HG02884 (cell line): ENCODE results near the gene PANX1.
"Not testable (repeated sequence)": the region's sequence is repeated elsewhere in the genome, so short reads cannot be mapped to it uniquely, and the experiment has no call there.

Experiments used
- ATAC-seq: cut with Tn5 transposase; IDR thresholded peaks from one replicate; pipeline ENCODE4 v1.9.1; 2021; ENCODE audit warnings: mild to moderate bottlenecking, moderate library complexity; ENCODE audit not compliant: unreplicated experiment

The PANX1 gene

GRCh38 chr11:94128746-94129511 is at the start of gene PANX1:
Gene PANX1, plus strand, starts transcription at chr11:94128841. Its CDS starts 472 bp downstream, at chr11:94129313.
- ATAC-seq, result peak; percentile 77

- ATAC-seq, result no peak
Measured at GRCh38 chr11:94084164-94084563, 44.5 kb upstream of the PANX1 start.

GRCh38 chr11:94088906-94089305 is 39.7 kb upstream of the PANX1 start:
- ATAC-seq, result no peak

GRCh38 chr11:94089341-94089740 is 39.3 kb upstream of the PANX1 start:
- ATAC-seq, result no peak

GRCh38 chr11:94090401-94090800 is 38.2 kb upstream of the PANX1 start:
- no peak for ATAC-seq

GRCh38 chr11:94091091-94091490 is 37.5 kb upstream of the PANX1 start:
- no peak for ATAC-seq

- no peak for ATAC-seq
Measured at GRCh38 chr11:94100253-94100652, 28.4 kb upstream of the PANX1 start.

GRCh38 chr11:94103471-94103870 is 25.2 kb upstream of the PANX1 start:
- ATAC-seq, result no peak

GRCh38 chr11:94104734-94105133 is 23.9 kb upstream of the PANX1 start:
- ATAC-seq, result no peak

- no peak for ATAC-seq
Measured at GRCh38 chr11:94106716-94107115, 21.9 kb upstream of the PANX1 start.

GRCh38 chr11:94107363-94107762 is 21.3 kb upstream of the PANX1 start:
- no peak for ATAC-seq

- no peak for ATAC-seq
Measured at GRCh38 chr11:94111241-94111640, 17.4 kb upstream of the PANX1 start.

GRCh38 chr11:94111660-94112059 is 17.0 kb upstream of the PANX1 start:
- ATAC-seq, result no peak

GRCh38 chr11:94112206-94112953 is 16.3 kb upstream of the PANX1 start:
- no peak for ATAC-seq

GRCh38 chr11:94117197-94117574 is 11.5 kb upstream of the PANX1 start:
- no peak for ATAC-seq

GRCh38 chr11:94117871-94118270 is 10.8 kb upstream of the PANX1 start:
- ATAC-seq, result no peak

GRCh38 chr11:94119676-94120075 is 9.0 kb upstream of the PANX1 start:
- ATAC-seq, result not testable (repeated sequence)

GRCh38 chr11:94120516-94120915 is 8.1 kb upstream of the PANX1 start:
- not testable (repeated sequence) for ATAC-seq

- no peak for ATAC-seq
Measured at GRCh38 chr11:94120946-94121345, 7.7 kb upstream of the PANX1 start.

- no peak for ATAC-seq
Measured at GRCh38 chr11:94125407-94126115, 3.1 kb upstream of the PANX1 start.

GRCh38 chr11:94127638-94128037 is 1.0 kb upstream of the PANX1 start:
- ATAC-seq, result no peak

GRCh38 chr11:94128291-94128745 is 323 bp upstream of the PANX1 start:
- peak; percentile 21 for ATAC-seq
